GM12864 (cell line): ENCODE data around the gene CKAP5.

ENCODE experiments used
- DNase-seq: peaks from one replicate; pipeline ENCODE4 v3.0.0-alpha.2; 2011; ENCODE audit warnings: low read depth
- H3K4me3 ChIP-seq: 2 replicates; pipeline ENCODE4 v1.5.1; 2011; ENCODE audit warnings: mild to moderate bottlenecking, low read depth, low read length, control low read depth
- TF ChIP-seq, protein P1 (sequence below): IDR thresholded peaks from 2 replicates; pipeline ENCODE4 v1.5.1; 2011; ENCODE audit warnings: low read depth, mild to moderate bottlenecking, moderate library complexity, low read length, control low read depth, inconsistent platforms; ENCODE audit errors: missing control alignments

CKAP5 gene

DNA sequence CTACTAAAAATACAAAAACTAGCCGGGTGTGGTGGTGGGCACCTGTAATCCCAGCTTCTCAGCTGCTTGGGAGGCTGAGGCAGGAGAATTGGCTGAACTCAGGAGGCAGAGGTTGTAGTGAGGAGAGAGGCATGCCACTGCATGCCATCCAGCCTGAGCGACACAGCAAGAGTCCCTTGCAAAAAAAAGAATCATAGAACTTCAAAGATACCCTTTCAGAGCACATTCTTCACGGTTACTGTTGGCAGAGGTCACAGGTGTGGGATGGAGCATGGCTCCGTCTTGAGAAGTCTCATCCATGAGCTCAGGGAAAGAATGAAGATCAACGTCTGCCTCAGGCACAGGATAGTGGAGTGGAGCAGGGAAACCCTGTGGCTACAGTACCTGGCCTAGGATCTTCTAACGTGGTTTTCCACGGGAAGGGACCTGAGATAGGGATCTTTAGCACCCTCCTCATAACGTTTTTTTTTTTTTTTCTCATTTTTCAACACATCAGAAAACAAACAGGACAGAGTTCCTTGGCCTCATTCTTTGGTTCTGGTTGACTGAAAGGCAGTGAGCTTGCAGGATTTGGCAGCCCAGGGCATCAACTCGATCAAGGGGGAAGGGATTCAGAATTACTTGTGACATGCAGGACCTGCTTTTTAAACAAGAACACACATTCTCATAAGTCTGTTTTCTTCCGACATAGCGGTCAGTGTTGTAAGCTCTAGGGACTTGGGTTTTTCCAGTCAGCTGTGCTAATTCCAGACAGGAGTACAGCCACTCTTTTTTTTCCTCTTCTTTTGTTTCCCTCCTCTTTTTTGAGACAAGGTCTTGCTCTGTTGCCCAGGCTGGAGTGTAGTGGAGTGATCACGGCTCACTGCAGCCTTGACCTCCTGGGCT, 104.2 kb downstream of the CKAP5 start:
- H3K4me3 ChIP-seq = no peak overlapping the region
- no peak for DNase-seq
- TF ChIP-seq, protein P1, sequence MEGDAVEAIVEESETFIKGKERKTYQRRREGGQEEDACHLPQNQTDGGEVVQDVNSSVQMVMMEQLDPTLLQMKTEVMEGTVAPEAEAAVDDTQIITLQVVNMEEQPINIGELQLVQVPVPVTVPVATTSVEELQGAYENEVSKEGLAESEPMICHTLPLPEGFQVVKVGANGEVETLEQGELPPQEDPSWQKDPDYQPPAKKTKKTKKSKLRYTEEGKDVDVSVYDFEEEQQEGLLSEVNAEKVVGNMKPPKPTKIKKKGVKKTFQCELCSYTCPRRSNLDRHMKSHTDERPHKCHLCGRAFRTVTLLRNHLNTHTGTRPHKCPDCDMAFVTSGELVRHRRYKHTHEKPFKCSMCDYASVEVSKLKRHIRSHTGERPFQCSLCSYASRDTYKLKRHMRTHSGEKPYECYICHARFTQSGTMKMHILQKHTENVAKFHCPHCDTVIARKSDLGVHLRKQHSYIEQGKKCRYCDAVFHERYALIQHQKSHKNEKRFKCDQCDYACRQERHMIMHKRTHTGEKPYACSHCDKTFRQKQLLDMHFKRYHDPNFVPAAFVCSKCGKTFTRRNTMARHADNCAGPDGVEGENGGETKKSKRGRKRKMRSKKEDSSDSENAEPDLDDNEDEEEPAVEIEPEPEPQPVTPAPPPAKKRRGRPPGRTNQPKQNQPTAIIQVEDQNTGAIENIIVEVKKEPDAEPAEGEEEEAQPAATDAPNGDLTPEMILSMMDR = no peak

DNA sequence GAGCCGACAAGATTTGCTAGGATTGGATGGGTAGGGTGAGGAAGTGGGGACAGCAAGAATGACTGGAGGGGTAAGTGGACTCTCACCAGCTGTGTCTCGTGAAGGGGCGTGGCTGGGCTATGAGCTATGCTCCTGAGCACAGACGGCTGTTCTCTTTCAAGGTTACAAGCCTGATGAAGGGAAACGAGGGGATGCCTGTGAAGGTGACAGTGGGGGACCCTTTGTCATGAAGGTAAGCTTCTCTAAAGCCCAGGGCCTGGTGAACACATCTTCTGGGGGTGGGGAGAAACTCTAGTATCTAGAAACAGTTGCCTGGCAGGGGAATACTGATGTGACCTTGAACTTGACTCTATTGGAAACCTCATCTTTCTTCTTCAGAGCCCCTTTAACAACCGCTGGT, 107.2 kb downstream of the CKAP5 start:
- no peak for DNase-seq
- TF ChIP-seq, protein P1 = no peak
- no peak overlapping the region for H3K4me3 ChIP-seq

DNA sequence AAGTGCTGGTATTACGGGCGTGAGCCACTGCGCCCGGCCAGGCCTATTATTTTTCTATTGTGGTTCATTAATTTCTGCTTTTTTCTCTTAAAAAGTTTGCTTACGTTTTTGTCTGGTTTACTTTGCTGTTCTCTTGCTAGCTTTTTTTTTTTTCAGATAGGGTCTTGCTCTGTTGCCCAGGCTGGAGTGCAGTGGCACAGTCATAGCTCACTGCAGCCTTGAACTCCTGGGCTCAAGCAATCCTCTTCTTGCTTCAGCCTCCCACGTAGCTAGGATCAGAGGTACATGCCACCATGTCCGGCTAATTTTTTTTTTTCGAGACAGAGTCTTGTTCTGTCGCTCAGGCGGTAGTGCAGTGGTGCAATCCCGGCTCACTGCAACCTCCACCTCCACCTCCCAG, 108.4 kb downstream of the CKAP5 start:
- TF ChIP-seq, protein P1 = no peak
- DNase-seq = no peak
- H3K4me3 ChIP-seq = no peak overlapping the region

DNA sequence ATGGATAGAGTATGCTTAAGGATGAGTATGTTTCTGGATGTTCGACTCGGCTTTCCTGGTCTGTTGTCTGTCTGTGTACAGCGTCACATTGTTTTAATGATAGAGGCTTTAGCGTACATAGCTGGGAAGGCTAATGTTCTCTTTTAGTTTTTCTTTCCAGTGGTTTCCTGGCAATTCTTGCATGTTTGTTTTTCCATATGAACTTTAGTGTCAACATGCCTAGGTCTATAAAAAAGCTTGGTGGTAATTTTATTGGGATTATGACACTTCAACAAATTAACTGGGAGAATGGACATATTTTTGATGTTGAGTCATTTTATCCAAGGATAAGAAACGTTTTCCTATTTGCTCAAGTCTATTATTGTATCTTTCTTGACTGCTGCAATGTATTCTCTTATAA, 109.5 kb downstream of the CKAP5 start:
- no peak for DNase-seq
- TF ChIP-seq, protein P1 = no peak
- no peak overlapping the region for H3K4me3 ChIP-seq

DNA sequence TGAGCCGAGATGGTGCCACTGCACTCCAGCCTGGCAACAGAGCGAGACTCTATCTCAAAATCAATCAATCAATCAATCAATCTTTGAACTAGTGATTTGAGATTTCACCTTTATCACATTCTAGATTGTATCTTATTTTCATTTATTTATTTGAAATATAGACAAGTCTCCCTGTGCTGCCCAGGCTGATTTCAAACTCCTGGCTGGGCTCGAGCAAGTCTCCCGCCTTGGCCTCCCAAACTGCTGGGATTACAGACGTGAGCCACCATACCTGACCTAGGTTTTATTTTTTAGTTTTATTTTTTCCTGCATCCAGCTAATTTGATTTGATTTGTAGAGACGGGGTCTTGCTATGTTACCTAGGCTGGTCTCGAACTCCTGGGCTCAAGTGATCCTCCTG, 109.9 kb downstream of the CKAP5 start:
- no peak for DNase-seq
- TF ChIP-seq, protein P1 = no peak
- H3K4me3 ChIP-seq = no peak overlapping the region

DNA sequence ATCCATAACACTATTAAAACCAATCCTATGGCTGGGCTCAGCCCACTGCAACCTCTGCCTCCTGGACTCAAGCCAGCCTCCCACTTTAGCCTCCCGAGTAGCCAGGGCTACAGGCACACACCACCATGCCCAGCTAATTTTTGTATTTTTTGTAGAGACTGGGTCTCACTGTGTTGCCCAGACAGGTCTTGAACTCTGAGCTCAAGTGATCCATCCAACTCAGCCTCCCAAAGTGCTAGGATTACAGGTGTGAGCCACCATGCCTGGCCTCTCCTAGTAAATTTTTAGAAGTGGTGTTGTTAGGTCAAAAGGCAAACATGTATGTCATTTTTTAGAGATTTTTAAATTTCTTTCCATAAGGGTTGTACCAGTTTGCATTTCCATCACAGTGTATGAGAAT, 112.8 kb downstream of the CKAP5 start:
- no peak overlapping the region for H3K4me3 ChIP-seq
- DNase-seq = no peak
- TF ChIP-seq, protein P1 = no peak

DNA sequence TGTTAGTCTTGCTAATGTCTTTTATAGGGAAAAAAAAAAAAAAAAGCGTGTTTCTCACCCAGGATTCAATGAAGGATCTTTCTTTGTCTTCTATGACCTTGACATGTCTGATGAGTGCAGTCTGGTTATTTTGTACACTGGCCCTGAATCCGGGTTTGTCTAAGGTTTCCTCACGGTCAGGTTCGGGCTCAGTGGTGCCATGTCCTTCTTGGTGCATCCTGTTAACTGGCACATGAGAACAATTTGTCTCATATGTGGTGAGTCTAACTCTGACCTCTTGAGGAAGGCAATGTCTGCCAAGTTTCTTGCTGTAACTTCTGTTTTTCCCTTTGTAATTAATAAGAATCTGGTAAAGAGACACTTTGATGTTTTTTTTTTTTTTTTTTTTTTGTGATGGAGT, 114.5 kb downstream of the CKAP5 start:
- TF ChIP-seq, protein P1 = no peak
- H3K4me3 ChIP-seq = no peak overlapping the region
- no peak for DNase-seq
